WTC11 (cell line): Measurements from ENCODE around the gene TCEAL4. TPM values are rescaled to one million over a fixed set of nuclear protein-coding genes. Genes with fewer than 3 reads are reported as not detected.

ENCODE experiments used
- ATAC-seq: fragments of 200-7000 bp; cut with Tn5 transposase; 2 replicates; pipeline ENCODE4 v1.10.0; 2021; ENCODE audit warnings: mild to moderate bottlenecking, moderate library complexity
- CTCF ChIA-PET: fragments of 300-600 bp; sonication (Branson Sonifier 250); formaldehyde crosslinking; loops from one replicate; lab custom pipeline; 2021; ENCODE audit warnings: antibody characterized with exemption; lab: Charles Lee
- POLR2A ChIA-PET: fragments of 350-600 bp; sonication (Branson Sonifier 250); formaldehyde crosslinking; loops from one replicate; lab custom pipeline; 2021; ENCODE audit warnings: antibody characterized with exemption; lab: Charles Lee
- DNase-seq: peaks from one replicate; pipeline ENCODE4 v3.0.0; 2021; ENCODE audit warnings: low spot score
- H3K27ac Mint-ChIP-seq: 2 replicates; pipeline ENCODE4 v1.8.0; 2021; ENCODE audit warnings: mixed read lengths
- H3K27me3 Mint-ChIP-seq: 2 replicates; pipeline ENCODE4 v1.8.0; 2021; ENCODE audit warnings: low read depth, mild to moderate bottlenecking, moderate library complexity, mixed read lengths
- H3K36me3 Mint-ChIP-seq: 2 replicates; pipeline ENCODE4 v1.8.0; 2021; ENCODE audit warnings: mixed read lengths
- H3K4me1 Mint-ChIP-seq: 2 replicates; pipeline ENCODE4 v1.8.0; 2022; ENCODE audit warnings: mixed read lengths
- H3K4me3 Mint-ChIP-seq: 2 replicates; pipeline ENCODE4 v1.8.0; 2021; ENCODE audit warnings: mild to moderate bottlenecking, moderate library complexity, mixed read lengths
- H3K9me3 Mint-ChIP-seq: 2 replicates; pipeline ENCODE4 v1.8.0; 2021; ENCODE audit warnings: mixed read lengths
- E2F4 ChIP-seq: sonication (generic); formaldehyde crosslinking; IDR thresholded peaks from 2 replicates; pipeline ENCODE4 v1.8.1; 2022; ENCODE audit warnings: low read depth, mild to moderate bottlenecking, moderate library complexity, missing genetic modification reagents, borderline replicate concordance
- FOXK1 ChIP-seq: sonication (generic); formaldehyde crosslinking; IDR thresholded peaks from 2 replicates; pipeline ENCODE4 v1.8.0; 2022; ENCODE audit warnings: mild to moderate bottlenecking, moderate library complexity, missing genetic modification reagents
- MYBL2 ChIP-seq: sonication (generic); formaldehyde crosslinking; IDR thresholded peaks from 2 replicates; pipeline ENCODE4 v1.8.1; 2023; ENCODE audit warnings: mild to moderate bottlenecking, moderate library complexity, missing genetic modification reagents
- NFATC4 ChIP-seq: fragments of 250-450 bp; sonication (Bioruptor Pico); IDR thresholded peaks from 2 replicates; pipeline ENCODE4 v1.9.0; 2021; ENCODE audit warnings: mild to moderate bottlenecking
- PRRX2 ChIP-seq: fragments of 250-450 bp; sonication (Bioruptor Pico); IDR thresholded peaks from 2 replicates; pipeline ENCODE4 v1.8.0; 2021; ENCODE audit warnings: mild to moderate bottlenecking
- RORB ChIP-seq: fragments of 250-450 bp; sonication (Bioruptor Pico); IDR thresholded peaks from 2 replicates; pipeline ENCODE4 v1.9.0; 2021; ENCODE audit warnings: mild to moderate bottlenecking
- USF1 ChIP-seq: sonication (generic); formaldehyde crosslinking; IDR thresholded peaks from 2 replicates; pipeline ENCODE4 v1.8.0; 2022; ENCODE audit warnings: mild to moderate bottlenecking, missing genetic modification reagents
- ZNF138 ChIP-seq: sonication (generic); formaldehyde crosslinking; conservative IDR thresholded peaks from 2 replicates; pipeline ENCODE4 v1.8.1; 2022; ENCODE audit warnings: mild to moderate bottlenecking, moderate library complexity, missing genetic modification reagents
- ZNF416 ChIP-seq: fragments of 250-450 bp; sonication (Bioruptor Pico); IDR thresholded peaks from 2 replicates; pipeline ENCODE4 v1.9.0; 2021; ENCODE audit warnings: mild to moderate bottlenecking, inconsistent platforms
- ZSCAN18 ChIP-seq: fragments of 250-450 bp; sonication (Bioruptor Pico); IDR thresholded peaks from 2 replicates; pipeline ENCODE4 v2.1.2; 2022; ENCODE audit warnings: mild to moderate bottlenecking, moderate library complexity
- total RNA-seq: library from RNA; stranded (reverse); gene quantifications from 3 replicates; pipeline ENCODE4 v1.2.3, GENCODE V29; 2021
- TF ChIP-seq, protein P1 (sequence below): sonication (generic); formaldehyde crosslinking; IDR thresholded peaks from 2 replicates; pipeline ENCODE4 v1.8.1; 2022; ENCODE audit warnings: missing genetic modification reagents, borderline replicate concordance
- TF ChIP-seq, protein P2 (sequence below): fragments of 250-450 bp; sonication (Bioruptor Pico); IDR thresholded peaks from 2 replicates; pipeline ENCODE4 v1.8.0; 2021; ENCODE audit warnings: mild to moderate bottlenecking
- TF ChIP-seq, protein P3 (sequence below): sonication (generic); formaldehyde crosslinking; IDR thresholded peaks from 2 replicates; pipeline ENCODE4 v1.8.1; 2022; ENCODE audit warnings: low read depth, missing genetic modification reagents, borderline replicate concordance
- TF ChIP-seq, protein P4 (sequence below): sonication (generic); formaldehyde crosslinking; IDR thresholded peaks from 2 replicates; pipeline ENCODE4 v1.8.1; 2023; ENCODE audit warnings: mild to moderate bottlenecking, missing genetic modification reagents
- TF ChIP-seq, protein P5 (sequence below): sonication (generic); formaldehyde crosslinking; conservative IDR thresholded peaks from 2 replicates; pipeline ENCODE4 v1.8.1; 2023; ENCODE audit warnings: mild to moderate bottlenecking, low read depth, missing genetic modification reagents, moderate library complexity

The TCEAL4 gene
- total RNA-seq, 1 experiment from 2014 or later: 46.4 TPM

DNA sequence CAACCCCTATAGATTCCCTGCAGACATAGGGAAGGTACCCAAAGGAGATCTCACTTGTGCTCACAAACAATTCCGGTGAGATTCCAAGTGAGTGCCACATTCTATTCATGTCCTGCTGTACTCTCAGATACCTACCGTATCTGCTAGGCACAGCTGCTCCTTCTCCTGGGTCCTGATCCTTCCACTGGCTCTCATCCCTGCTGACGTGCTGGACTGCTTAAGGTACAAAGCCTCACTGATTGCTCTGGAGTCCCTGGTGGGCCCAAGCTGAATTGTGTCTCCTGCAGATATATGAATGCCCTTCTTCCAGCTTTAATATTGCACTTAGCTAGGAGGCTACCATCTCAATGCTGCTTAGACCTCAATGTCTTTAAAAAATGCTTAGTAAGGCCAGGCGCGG lies 45.8 kb downstream of the TCEAL4 start:
- no peak for ATAC-seq
- H3K4me3 Mint-ChIP-seq: no peak overlapping the region
- H3K9me3 Mint-ChIP-seq: no peaks in the 10 kb centered on the region
- TF ChIP-seq E2F4: no peak
- no peak for TF ChIP-seq ZNF416
- no peak for TF ChIP-seq RORB (CRISPR knock-in tag)
- TF ChIP-seq, protein P1, sequence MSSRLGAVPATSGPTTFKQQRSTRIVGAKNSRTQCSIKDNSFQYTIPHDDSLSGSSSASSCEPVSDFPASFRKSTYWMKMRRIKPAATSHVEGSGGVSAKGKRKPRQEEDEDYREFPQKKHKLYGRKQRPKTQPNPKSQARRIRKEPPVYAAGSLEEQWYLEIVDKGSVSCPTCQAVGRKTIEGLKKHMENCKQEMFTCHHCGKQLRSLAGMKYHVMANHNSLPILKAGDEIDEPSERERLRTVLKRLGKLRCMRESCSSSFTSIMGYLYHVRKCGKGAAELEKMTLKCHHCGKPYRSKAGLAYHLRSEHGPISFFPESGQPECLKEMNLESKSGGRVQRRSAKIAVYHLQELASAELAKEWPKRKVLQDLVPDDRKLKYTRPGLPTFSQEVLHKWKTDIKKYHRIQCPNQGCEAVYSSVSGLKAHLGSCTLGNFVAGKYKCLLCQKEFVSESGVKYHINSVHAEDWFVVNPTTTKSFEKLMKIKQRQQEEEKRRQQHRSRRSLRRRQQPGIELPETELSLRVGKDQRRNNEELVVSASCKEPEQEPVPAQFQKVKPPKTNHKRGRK: no peak
- TF ChIP-seq FOXK1: no peak
- TF ChIP-seq ZNF138 (CRISPR knock-in tag): no peak
- TF ChIP-seq ZSCAN18: no peak
- no peak for TF ChIP-seq MYBL2 (CRISPR knock-in tag)
- TF ChIP-seq, protein P2, sequence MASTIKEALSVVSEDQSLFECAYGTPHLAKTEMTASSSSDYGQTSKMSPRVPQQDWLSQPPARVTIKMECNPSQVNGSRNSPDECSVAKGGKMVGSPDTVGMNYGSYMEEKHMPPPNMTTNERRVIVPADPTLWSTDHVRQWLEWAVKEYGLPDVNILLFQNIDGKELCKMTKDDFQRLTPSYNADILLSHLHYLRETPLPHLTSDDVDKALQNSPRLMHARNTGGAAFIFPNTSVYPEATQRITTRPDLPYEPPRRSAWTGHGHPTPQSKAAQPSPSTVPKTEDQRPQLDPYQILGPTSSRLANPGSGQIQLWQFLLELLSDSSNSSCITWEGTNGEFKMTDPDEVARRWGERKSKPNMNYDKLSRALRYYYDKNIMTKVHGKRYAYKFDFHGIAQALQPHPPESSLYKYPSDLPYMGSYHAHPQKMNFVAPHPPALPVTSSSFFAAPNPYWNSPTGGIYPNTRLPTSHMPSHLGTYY: no peak
- TF ChIP-seq, protein P3, sequence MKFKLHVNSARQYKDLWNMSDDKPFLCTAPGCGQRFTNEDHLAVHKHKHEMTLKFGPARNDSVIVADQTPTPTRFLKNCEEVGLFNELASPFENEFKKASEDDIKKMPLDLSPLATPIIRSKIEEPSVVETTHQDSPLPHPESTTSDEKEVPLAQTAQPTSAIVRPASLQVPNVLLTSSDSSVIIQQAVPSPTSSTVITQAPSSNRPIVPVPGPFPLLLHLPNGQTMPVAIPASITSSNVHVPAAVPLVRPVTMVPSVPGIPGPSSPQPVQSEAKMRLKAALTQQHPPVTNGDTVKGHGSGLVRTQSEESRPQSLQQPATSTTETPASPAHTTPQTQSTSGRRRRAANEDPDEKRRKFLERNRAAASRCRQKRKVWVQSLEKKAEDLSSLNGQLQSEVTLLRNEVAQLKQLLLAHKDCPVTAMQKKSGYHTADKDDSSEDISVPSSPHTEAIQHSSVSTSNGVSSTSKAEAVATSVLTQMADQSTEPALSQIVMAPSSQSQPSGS (CRISPR knock-in tag): no peak
- TF ChIP-seq NFATC4 (CRISPR knock-in tag): no peak
- TF ChIP-seq, protein P4, sequence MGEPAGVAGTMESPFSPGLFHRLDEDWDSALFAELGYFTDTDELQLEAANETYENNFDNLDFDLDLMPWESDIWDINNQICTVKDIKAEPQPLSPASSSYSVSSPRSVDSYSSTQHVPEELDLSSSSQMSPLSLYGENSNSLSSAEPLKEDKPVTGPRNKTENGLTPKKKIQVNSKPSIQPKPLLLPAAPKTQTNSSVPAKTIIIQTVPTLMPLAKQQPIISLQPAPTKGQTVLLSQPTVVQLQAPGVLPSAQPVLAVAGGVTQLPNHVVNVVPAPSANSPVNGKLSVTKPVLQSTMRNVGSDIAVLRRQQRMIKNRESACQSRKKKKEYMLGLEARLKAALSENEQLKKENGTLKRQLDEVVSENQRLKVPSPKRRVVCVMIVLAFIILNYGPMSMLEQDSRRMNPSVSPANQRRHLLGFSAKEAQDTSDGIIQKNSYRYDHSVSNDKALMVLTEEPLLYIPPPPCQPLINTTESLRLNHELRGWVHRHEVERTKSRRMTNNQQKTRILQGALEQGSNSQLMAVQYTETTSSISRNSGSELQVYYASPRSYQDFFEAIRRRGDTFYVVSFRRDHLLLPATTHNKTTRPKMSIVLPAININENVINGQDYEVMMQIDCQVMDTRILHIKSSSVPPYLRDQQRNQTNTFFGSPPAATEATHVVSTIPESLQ (CRISPR knock-in tag): no peak
- TF ChIP-seq USF1 (CRISPR knock-in tag): no peak
- TF ChIP-seq, protein P5, sequence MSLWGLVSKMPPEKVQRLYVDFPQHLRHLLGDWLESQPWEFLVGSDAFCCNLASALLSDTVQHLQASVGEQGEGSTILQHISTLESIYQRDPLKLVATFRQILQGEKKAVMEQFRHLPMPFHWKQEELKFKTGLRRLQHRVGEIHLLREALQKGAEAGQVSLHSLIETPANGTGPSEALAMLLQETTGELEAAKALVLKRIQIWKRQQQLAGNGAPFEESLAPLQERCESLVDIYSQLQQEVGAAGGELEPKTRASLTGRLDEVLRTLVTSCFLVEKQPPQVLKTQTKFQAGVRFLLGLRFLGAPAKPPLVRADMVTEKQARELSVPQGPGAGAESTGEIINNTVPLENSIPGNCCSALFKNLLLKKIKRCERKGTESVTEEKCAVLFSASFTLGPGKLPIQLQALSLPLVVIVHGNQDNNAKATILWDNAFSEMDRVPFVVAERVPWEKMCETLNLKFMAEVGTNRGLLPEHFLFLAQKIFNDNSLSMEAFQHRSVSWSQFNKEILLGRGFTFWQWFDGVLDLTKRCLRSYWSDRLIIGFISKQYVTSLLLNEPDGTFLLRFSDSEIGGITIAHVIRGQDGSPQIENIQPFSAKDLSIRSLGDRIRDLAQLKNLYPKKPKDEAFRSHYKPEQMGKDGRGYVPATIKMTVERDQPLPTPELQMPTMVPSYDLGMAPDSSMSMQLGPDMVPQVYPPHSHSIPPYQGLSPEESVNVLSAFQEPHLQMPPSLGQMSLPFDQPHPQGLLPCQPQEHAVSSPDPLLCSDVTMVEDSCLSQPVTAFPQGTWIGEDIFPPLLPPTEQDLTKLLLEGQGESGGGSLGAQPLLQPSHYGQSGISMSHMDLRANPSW (CRISPR knock-in tag): no peak
- TF ChIP-seq PRRX2 (CRISPR knock-in tag): no peak
- DNase-seq: no peak
- H3K27ac Mint-ChIP-seq: no peak overlapping the region
- H3K27me3 Mint-ChIP-seq: no peaks in the 10 kb centered on the region
- H3K36me3 Mint-ChIP-seq: no peaks in the 10 kb centered on the region
- CTCF ChIA-PET: interaction anchor here (1.3 to 1.6 kb wide), 2 partner anchors 37 to 201 kb away, joined by 4 to 7 read pairs; partner anchors contain the start of gene RAB9B
- POLR2A ChIA-PET: no interaction called here
- peaks cover 10% of the 10 kb centered on the region for H3K4me1 Mint-ChIP-seq
